Activated CD8-positive, alpha-beta memory T cell treated with anti-CD3 and anti-CD28 coated beads for 4 hours (primary cell): ENCODE measurements around the gene SVIL.
"Not testable (repeated sequence)": the region's sequence is repeated elsewhere in the genome, so short reads cannot be mapped to it uniquely, and the experiment has no call there.

ENCODE experiments used
- DNase-seq, 2 donors: peaks; one replicate each; pipeline ENCODE4 v3.0.0-alpha.2; 2020; ENCODE audit warnings: low read depth in 2 of 2

SVIL gene

DNA sequence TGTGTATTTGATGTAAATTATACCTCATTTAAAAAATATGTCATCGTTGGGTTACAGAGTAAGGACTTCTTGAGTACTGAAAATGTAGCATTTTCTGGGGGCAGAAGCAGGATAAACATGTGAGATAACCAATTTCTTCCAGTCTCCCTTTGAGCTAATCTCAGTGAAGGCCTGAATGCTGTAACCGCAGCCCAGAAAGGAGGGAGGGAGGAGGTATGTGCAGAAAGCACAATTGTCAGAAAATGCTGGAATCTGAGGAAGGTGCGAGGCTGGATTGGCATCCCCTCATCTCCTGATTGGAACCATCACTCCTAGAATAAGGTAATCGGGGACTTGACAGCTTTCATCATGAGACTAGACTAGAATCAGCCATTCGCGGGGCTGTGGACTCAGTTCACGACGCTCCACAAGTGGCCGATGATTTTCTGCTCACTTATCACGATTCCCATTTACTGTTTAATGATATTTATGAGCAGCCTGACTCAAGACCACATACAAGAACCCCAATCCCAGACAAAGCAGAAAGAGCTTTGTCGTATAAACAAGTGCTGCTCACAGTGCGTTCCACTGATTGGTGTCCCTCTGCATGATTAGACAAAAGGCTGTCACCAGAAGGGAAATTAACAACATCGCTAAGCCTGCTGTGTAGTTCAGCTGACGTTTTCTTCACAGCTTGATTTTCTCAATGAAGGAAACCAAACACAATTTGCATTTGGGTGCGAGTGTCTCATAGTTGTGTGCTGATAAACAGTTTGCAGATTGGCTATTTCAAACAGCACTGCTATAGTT, 93.2 kb downstream of the SVIL start:
- DNase-seq = no peak

DNA sequence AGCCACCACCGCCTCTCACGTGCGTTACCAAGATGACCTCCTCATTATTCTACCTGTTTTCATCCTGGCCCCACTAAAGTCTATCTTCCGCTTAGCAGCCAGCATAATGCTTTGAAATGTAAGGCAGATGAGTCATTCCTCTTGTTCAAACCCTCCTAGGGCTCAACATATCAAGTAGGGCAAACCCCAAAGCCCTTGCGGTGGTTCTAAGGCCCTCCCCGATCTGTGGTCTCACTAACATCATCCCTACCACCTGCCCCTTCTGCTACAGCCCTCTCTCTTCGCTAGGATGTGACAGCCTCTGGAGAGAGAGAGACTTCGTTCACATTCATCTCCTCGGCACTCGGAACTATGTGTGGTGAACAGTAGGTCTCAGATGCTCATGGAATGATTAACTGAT, 94.8 kb downstream of the SVIL start:
- DNase-seq = no peak

DNA sequence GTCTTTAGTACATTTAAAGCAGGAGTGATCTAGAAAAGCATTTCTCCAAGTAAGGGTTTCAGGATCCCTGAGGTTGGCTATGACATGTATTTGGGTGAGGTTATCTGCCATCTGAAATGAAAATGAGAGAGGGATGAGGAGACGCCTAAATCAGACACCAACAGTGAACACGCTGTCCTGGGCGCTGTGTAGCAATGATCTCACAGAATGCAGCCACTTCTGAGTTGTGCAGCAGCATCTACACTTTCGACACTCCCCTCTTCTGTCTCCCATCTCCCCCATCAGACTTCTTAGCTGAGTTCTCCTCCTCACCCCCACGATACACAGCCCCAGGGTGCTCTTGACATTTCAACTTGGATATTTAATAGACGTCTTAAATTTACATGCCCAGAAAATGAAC, 95.4 kb downstream of the SVIL start:
- no peak for DNase-seq

DNA sequence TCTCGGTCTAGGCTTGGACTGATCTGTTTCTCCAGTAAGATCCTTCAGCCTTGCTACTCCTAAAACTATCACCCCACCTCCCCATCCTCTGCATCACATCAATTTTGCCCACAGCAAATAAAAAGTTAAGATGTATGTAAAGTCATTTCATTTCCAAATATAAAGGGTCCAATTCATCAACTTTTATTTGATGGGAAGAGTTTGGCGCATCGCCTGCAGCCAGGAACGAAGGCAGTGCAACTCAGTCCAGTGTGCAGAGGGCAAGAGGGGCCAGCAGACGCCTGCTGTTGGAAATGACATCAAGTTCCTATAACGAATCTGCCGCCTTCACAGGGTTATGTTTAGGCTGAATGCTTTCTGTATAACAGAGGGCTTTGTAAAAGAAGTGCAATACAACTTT, 97.0 kb downstream of the SVIL start:
- no peak for DNase-seq

DNA sequence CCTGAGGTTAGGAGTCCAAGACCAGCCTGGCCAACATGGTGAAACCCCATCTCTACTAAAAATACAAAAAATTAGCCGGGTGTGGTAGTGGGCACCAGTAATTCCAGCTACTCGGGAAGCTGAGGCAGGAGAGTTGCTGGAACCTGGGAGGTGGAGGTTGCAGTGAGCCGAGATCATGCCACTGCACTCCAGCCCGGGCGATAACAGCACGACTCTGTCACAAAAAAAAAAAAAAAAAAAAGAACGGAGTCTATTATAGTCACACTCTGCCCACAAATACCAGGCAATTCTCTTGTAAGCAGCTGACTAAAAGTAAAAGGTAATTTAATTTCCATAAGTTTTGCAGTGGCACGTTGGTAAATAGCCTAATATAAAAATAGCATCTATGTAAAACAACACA, 98.1 kb downstream of the SVIL start:
- DNase-seq = not testable (repeated sequence)

DNA sequence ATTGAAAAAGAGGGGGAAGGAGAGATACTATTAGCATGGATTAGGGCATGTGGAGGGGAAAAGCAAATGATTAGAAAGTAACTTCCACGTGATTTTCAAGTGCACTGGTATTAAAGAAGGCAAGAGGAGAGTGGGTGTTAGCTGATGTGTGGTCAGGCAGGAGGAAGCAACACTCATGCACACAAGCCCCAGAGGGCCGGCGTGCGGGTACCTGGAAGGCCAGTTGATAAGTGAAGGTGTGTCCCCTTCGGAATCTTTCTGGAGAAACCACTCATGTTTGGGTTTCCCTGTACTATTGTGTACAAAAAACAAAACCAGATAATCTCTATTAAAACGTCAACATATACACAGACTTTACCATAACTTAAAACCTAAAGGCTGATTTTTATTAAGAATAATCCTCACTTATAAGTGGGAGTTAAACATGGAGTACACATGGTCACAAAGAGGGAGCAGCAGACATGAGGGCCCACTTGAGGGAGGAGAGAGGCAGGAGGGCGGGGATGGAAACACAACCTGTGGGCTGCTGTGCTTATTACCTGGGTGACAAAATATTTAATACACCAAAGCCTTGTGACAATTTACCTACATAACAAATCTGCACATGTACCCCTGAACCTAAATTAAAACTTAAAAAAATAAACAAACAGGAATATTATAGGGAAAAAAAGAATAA, 98.9 kb downstream of the SVIL start:
- DNase-seq = no peak

DNA sequence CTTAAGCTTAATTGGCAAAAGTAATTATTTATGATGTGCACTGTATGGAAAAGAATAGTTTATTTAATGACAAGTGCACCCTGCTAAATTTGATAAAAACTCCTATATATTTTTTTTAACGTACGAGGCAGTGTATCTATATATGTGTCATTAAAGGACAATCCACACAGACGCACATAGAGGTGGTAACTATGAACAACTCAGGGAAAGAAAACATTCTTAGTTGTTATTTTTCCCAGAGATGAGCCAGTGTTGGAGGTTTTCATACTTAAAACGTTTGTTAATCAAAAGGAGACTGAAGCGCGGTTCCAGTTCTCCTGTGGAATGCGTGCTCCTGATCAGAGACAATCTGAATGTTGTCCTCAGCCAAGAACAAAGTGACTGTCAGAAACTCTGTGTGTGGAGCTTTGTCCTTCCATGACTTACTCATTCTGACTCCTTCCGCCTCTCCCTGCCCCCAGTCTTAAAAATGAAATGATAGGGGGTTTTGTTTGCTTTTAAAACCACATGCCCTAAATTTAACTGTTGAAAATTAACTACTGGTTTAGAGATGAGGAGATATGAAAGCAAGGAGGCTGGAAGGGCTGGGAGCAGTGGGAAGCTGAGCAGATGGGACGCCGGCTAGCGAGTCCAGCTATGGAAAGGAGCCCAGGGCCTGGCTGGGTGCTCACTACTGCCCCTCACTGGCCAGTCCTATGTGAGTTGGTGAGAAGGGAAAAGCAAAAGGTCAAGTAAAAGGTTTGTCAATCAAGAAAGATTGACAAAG, 99.6 kb downstream of the SVIL start:
- no peak for DNase-seq

DNA sequence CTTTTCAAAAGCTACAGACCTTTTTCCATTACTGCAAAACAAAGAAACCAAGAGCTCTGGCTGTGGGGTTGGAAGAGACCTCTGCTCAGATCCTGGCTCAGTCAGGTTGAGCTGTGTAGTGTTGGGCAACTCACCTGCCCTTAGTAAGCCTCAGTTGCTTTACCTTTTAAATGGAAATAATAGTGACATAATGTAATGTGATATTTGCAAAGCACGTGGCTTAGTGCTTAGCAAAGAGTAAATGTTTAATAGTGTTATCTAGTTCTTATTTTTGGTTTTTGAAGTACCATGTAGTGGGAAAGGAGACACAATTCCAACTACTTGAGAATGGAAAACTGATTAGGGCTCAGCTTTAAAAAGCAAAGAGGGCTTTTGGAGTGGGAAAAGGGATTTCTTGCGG, 100.2 kb downstream of the SVIL start:
- no peak for DNase-seq

DNA sequence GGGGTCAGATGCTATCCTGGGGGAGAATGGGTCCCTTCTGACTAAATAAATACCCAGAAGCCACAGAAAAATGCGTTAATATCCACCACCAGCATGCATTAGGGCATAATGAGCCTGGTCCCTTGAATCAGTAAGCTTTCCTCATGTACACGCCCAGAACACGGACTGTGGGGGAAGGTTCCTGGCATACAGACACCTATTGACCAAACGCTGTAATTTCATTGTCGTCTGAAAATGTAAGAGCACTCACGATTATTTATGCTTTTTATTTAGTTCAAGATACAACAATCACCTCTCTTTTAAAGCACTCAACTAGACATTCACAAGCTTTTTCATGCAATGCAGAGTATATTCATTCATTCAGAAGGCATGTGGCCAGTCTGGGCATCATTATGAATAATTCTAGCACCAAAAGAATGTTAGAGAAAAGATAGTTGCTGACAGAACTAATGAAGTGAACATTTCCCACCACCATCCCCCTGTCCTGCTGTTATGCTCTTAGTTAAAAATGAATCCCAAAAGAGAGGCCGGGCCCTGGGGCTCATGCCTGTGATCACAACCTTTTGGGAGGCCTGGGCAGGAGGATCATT, 101.0 kb downstream of the SVIL start:
- DNase-seq = no peak

DNA sequence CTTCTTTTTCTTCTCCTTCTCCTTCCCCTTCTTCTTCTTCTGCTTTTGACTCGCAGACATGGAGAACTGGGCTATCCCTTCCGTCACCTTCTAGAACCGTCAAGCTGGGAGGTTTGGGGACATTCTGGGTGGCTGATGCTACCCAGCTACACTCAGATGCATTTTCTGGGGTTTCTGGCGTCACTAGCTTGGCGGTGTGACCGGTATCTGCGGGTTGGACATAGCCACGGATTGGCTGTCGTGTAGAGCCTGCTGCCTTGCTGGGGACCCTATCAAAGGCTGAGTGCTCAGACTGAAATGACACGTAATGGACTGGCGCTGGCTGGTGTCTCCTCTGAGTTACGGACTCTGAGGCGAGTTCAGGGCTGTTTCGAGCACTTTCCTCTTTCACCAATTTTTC, 101.7 kb downstream of the SVIL start:
- no peak for DNase-seq

DNA sequence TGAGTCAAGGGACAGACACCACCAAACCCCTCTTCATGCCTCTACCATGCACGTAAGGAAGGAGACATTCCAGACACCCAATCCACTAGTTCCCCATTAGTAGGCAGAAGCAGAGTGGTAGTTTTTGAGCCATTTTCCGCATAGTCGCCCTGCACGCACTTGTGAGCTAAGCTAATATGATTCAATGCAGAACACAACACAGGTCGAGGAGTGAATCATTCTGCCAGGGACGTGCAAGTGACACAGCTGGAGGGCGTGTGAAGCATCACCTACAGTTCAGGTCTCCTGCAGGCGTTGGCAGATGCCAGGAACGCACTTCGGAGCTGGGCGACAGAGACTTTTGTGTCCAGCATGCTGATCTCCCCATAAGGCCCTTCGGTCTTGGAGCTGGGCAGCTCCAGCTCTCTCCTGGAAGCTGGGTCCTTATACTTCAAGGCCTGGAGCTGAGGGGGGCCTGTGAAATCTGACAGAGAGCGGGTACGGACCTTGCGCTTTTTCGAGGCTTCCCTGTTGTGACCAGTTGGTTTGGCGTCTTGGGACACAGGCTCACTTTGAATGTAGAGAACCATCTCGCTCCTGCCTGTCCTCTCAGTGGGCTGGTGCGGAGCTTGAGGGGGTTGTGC, 102.4 kb downstream of the SVIL start:
- no peak for DNase-seq

DNA sequence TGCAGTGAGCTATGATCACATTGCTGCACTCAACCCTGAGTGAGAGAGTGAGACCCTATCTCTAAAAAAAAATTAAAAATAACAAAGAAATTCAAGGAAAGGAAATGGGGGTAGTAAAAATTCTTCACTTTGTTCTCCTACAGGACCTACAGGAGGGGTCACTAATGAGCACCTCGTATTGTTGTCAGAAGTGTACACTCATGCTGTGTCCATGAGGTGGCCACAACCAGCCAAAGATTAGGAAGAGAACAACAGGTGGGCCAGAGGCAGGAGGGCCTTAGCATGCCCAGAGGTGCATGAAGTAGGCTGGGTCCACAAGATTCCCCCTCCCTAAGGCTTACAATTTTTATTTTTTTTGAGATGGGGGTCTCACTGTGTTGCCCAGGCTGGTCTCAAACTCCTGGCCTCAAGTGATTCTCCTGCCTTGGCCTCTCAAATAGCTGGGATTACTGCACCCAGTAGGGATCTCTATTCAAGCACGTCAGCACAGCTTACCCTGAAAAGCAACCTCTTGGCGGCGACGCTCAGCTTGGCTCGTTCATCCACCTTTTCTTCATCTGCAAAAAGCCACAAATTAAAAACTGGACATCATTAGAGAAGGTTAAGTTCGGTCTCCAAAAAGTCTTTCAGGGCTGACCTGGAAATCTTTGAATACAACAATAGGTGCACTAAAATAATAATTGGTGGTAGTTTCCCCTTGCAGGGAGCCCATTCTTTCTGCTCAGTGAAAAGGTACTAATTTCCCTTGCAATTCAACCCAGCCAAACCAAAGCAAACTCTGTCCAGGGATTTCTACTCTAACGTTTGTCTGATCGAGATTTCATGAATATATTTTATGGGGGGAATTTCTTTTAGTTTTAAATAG, 104.4 kb downstream of the SVIL start:
- no peak for DNase-seq

DNA sequence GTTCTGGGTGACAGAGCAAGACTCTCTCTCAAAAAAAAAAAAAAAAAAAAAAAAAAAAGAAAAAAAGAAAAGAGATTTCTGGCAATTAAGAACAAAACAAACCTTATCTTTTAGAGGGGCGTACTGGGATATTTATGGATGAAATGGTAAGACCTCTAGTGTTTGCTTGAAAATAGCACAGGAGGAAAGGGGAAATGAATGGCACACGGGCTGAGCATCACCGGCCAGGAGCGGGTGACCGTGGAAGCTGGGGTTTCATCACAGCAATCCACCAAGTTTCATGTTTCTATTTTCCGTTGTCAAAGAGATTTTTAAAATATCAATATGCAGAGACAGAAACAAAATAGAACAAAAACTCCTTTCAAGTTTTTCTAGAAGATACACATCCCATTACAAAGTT, 105.6 kb downstream of the SVIL start:
- DNase-seq = no peak

DNA sequence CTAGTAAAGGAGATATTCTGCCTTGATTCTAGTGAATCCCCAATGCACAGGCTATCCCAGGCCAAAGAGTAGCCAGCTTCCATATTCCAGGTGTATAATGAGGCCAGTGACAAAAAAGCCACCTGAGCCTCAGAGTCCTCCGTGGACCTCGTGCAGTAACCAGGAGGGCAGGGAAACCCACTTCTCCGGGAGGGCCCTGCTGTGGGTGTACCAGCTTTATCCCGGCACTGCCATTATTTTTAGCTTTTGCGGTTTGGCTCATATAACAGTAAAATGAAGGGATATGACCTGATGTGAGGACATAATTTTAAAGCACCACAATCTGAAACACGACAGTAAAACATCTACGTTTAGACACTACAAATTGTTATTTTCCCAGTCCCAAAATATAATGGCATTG, 109.0 kb downstream of the SVIL start:
- DNase-seq = no peak

DNA sequence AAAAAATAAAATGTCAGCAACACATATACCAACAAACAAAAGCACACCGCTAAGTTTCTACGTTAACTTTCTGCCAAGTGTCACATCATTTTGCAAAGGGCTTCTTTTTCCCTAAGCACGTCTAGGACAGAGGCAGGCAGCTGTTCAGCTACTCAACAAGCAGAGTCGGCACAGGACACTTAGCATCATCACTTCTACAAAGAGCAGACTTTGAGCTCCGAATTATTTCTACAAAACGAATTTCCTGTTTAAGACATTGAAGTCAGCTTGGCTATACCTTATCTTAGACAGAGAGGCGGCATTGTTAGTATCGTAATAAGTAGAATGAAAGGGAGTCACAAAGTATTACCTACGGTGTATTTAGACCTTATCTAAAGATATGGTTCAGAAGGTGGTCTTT, 110.1 kb downstream of the SVIL start:
- no peak for DNase-seq

DNA sequence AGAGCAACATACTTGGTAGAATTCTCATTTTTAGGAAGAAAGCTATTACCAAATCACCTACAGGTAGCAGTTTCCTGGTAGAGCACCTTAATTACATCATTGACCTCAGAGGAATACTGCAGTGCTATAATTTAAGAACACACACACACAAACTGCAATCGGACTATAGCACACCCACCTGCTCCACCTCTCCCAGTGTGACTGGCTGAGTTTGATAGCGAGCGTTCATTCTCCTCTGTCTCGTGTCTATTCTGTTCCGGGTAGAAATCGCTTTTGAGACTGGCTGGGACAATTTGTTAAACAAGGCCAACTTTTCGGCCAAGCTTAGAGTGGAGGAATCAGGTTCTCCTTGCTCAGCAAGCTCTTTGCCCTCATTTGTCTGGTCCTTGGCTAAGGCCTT, 110.5 kb downstream of the SVIL start:
- no peak for DNase-seq

DNA sequence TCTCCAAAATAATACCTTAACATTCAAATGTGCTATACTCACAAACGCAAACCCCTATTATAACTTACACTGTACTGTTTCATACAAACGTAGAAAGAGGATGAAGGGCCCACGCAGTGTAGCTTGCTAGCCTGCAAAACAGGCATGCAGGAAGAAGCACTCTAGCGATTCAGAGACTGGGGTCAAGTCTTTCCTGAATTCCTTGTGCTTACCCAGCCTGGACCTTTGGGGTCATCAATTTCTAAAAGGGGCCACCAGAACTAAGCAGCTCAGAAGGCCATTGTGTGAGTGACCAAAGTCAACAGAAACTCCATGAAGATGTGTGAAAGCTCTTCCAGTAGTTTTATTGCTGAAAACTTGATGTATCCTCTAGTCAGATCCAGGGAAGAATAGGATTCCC, 111.9 kb downstream of the SVIL start:
- no peak for DNase-seq

DNA sequence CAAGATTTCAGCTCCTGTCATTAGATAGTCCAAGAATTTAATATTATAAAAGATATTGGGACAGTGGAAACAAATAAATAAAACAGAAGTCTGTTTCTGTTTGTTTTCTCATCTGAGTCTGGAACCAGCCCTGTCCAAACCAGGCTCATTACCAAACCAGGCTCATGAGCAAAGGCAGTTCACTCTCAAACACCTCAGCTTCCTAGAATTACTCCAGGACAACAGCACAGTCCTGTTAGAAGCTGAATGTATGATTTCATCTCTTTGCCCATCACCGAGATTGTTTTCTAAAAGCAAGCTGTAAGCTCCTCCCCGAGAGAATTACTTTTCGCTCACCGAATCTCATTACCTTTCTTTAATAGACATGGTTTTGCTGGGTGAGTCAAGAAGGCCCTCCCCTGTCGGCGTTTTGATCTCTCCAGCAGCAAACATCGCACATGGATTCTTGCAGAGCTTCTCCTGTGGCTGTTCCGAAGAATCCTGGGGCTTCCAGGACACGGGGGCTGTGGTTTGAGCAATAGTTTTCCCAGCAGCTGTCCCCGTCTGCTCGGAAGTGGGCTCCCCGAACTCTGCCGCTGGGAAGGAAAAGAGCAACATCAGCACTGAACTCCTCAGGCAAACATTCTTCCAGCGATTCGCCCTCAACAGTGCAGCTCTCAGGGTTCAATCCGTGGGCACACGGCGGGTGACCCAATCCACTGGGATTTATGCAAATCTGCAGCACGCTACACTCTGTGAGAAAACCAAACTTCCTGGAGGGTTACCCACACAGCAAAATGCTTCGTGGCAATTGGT, 112.5 kb downstream of the SVIL start:
- DNase-seq = no peak

DNA sequence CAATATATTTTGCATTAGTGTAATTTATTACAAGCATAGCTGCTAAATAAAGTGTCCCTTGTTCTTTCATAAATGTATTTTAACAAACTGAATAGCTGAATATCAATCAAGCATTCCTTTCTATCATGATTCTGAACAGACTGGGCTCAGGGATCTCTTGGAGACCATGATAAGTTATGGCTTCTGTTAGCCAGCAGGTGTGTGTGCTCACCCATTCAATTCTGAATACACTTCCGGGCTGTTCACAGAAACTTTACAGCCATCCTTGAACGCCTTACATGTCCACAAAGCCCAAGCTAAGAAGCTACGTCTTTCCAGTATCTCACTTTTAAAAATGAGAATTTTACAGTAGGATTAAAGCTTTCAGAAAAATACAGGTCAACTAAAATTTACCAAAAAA, 115.1 kb downstream of the SVIL start:
- DNase-seq = no peak

DNA sequence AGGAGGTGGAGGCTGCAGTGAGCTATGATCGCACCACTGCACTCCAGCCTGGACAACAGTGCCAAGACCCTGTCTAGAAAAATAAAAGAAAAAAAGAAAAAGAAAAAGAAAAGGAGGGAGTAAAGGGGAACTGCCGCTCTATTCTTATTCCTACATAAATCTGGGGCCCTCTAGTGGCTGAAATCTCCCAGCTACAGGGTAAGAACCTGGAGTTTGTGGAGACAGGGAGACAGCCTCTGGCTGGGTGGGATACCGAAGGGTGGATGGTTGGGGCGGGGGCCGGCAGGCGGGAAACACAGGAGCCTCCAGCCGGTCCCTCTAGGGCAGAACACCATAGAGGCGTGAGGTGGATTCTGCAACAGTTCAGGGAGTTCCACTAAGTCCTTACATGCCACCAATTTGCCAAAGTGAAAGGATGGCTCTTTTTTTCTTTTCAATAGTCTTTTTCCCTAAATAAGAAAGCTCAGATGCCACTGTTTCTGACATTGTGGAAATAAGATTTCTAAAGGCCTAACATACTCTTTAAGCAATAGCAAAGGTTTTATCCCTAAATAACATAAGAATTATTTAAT, 117.3 kb downstream of the SVIL start:
- no peak for DNase-seq
